T-helper 9 cell (primary cell): ENCODE results near the gene UBE2D4.
"Not testable (repeated sequence)": the region's sequence is repeated elsewhere in the genome, so short reads cannot be mapped to it uniquely, and the experiment has no call there.

Source experiments
- DNase-seq: peaks from one replicate; pipeline ENCODE4 v3.0.0-alpha.2; 2020

UBE2D4 gene

GRCh38 chr7:43914795-43915194 lies 11.4 kb upstream of the UBE2D4 start:
- no peak for DNase-seq

GRCh38 chr7:43915907-43916306 lies 10.3 kb upstream of the UBE2D4 start:
- no peak for DNase-seq

GRCh38 chr7:43921423-43921822 lies 4.8 kb upstream of the UBE2D4 start:
- no peak for DNase-seq

GRCh38 chr7:43922726-43923125 lies 3.5 kb upstream of the UBE2D4 start:
- DNase-seq: no peak

GRCh38 chr7:43926798-43927123 lies 525 bp downstream of the UBE2D4 start:
- DNase-seq: no peak

GRCh38 chr7:43927810-43928209 lies 1.6 kb downstream of the UBE2D4 start:
- DNase-seq: no peak

GRCh38 chr7:43929529-43930457 lies 3.6 kb downstream of the UBE2D4 start:
- no peak for DNase-seq

GRCh38 chr7:43931346-43931745 lies 5.1 kb downstream of the UBE2D4 start:
- DNase-seq: no peak

- DNase-seq: no peak
Measured at GRCh38 chr7:43933902-43934560, 7.8 kb downstream of the UBE2D4 start.

GRCh38 chr7:43937444-43937843 lies 11.2 kb downstream of the UBE2D4 start:
- no peak for DNase-seq

GRCh38 chr7:43938892-43939482 lies 12.8 kb downstream of the UBE2D4 start:
- no peak for DNase-seq

- DNase-seq: no peak
Measured at GRCh38 chr7:43942250-43942649, 16.0 kb downstream of the UBE2D4 start.

- DNase-seq: no peak
Measured at GRCh38 chr7:43942997-43943396, 16.8 kb downstream of the UBE2D4 start.

- DNase-seq: no peak
Measured at GRCh38 chr7:43943417-43944187, 17.4 kb downstream of the UBE2D4 start.

- no peak for DNase-seq
Measured at GRCh38 chr7:43944286-43944685, 18.1 kb downstream of the UBE2D4 start.

- DNase-seq: no peak
Measured at GRCh38 chr7:43952028-43952427, 25.8 kb downstream of the UBE2D4 start.

GRCh38 chr7:43953071-43953470 lies 26.8 kb downstream of the UBE2D4 start:
- no peak for DNase-seq

GRCh38 chr7:43954524-43955228 lies 28.4 kb downstream of the UBE2D4 start:
- no peak for DNase-seq

- DNase-seq: no peak
Measured at GRCh38 chr7:43956027-43956426, 29.8 kb downstream of the UBE2D4 start.

- no peak for DNase-seq
Measured at GRCh38 chr7:43960933-43961332, 34.7 kb downstream of the UBE2D4 start.

GRCh38 chr7:43966392-43966791 lies 40.2 kb downstream of the UBE2D4 start:
- not testable (repeated sequence) for DNase-seq
